NT2/D1 (cell line): ENCODE measurements around the gene SUGP2.

Experiments
- SUZ12 ChIP-seq: IDR thresholded peaks from 2 replicates; pipeline ENCODE4 v1.6.1; 2011; ENCODE audit not compliant: insufficient read length, insufficient read depth; ENCODE audit errors: extremely low read depth
- ZNF274 ChIP-seq: IDR thresholded peaks from 2 replicates; pipeline ENCODE4 v1.6.1; 2011; ENCODE audit warnings: mild to moderate bottlenecking, low read depth, low read length

DNA sequence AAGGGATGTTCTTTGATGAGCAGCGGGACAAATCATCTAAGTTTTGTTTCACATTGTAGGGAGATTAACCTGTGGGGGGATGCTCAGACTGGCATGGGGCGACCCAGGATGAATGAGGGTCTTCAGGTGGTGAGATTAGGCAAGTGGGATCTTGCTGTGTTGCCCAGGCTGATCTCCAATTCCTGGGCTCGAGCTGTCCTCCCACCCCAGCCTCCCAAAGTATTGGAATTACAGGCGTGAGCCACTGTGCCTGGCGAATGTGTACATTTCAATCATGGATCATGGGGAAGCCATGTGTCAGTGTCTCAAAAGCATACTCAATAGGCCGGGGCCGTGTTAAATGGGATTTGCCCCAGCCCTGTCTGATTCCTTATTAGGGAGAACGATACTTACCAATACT, 38.6 kb upstream of the SUGP2 start:
- TF ChIP-seq ZNF274, result no peak
- no peak for TF ChIP-seq SUZ12
